HG02884 (cell line): ENCODE measurements around the gene C2orf15.
A peak's percentile ranks its signal among the peaks of the same experiment; 100 is the strongest.
"Not testable (repeated sequence)": the region's sequence is repeated elsewhere in the genome, so short reads cannot be mapped to it uniquely, and the experiment has no call there.

Source experiments
- ATAC-seq: cut with Tn5 transposase; IDR thresholded peaks from one replicate; pipeline ENCODE4 v1.9.1; 2021; ENCODE audit warnings: mild to moderate bottlenecking, moderate library complexity; ENCODE audit not compliant: unreplicated experiment

Gene C2orf15

DNA sequence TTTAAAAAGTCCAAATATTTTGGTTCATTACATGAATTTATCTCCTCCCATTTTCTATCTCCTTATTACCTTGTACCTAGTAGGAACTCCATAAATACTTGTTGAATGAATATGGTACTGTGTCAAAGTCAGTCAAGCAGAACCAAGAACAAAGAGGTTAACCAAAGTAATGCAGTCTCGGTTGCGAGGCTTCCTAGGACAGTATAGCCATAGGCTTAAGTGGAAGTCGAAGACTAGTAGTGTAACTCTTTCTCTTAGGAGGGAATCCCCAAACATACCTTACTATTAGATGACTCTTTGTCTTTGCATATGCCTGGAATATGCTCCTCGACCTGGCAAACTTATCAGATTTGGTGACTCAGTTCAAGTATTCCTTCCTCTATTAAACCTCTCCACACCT, 18.1 kb downstream of the C2orf15 start:
- no peak for ATAC-seq

DNA sequence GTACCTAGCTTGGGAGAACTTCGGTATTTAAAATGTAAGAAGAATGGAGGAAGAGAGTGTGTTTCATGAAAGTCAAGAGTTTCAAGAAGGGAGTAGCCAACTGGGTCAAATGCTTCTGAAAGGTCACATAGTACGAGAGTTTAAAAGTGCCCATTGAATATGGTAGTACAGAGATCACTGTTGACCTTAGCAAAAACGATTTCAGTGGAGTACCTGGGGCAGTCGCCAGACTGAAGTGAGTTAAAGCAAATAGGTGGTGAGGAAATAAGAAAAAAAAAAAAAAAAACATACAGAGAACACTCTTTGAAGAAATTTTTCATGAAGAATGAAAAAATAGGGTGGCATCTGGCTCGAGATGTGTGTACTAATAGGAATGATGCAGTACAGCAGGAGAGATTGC, 24.7 kb downstream of the C2orf15 start:
- no peak for ATAC-seq

DNA sequence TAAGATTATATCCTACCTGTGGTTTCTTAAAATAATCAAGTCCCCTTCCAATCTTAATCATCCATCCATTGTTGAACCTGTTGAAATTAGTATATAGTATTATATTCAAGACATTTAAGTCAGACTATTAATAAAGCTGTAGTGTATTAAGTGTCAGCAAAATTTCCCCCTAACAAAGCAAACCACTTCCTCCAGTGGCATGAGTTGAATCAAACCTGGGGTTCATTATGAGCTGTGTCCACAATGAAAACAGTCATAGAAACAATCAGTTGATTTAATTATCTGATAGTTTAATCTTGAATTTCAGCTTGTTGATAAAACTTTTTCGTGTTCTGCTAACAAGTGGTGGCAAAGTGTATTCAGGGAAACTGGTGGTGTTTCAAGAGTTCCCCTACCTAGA, 28.0 kb downstream of the C2orf15 start:
- no peak for ATAC-seq

DNA sequence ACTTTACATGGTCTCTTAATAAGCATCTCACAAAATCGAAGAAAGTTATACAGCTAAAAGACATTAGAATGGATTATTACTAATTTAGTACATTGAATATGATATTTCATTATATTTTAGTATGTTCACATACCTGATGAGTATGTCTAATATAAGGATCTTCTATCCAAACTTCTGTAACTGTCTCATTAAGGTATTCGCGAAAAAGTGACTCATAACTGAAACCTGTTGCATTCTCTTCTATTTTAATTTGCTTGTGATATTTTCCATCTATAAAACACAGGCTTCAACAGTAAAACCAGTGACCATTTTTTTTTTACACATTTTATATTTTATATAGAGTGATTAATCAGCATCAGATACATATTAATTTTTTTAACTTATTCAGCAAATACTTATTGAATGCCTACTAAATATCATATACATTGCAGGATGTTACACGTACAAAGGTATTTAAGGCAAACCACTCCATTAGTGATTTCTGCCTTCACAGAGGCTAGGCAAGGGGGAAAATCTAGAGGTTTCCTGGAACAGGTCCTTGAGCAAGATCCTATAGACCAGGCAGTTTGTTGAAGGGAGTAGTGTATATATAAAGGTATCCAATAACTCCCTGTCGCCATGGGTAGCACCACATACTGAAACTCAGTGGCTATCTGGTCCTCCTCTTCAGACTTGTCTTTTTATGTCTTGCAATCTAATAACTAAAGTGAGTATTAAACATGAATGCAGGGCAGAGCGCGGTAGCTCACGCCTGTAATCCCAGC, 30.1 kb downstream of the C2orf15 start:
- ATAC-seq = no peak

DNA sequence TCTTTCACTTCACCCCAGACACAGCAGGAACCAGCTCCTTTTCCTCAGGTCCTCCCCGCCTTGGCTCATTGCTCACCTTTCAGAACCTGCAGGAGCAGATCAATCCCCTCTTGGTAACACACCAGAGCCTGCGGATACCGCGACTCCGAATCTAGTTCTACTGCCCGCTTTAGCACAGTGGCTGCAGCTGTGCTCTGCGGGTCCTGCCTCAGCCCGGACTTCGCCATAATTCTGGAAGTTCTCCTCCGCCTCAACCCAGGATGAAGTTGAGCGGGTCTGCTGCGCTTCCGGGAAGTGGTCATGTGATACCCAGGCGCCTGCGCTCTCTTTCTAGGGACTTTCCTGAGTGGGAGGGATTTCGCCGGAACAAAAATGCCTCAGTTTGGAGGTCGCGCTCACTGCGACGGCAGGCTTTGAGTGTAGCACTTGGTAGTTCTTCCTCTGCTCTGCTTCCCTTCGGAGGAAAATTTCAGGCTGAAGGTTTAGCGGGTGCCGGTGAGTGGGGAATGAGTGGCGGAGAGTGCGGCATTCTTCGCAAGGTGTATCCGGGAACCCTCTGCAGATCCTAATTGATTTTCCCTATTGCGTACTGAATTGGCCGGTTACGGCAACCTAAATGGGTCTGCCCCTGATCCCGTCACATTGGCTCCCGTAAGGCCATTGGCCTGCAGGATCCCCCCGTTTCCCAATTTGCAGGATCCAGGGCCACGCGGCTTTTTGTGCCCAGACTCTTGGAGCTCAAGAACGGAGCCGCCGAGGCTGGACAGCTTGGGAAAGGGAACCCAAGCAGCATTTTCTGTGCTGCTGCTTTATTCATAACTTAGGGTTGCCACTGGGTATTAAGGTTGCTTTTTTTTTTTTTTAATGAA, 39.5 kb downstream of the C2orf15 start, which contains the start of the genes MITD1 and MRPL30:
Gene MITD1 (minus strand): TSS at position 304 of the 869 bp plus-strand sequence. CDS start 77 bp downstream, at position 227.
Gene MRPL30 (plus strand): TSS at position 430 of the 869 bp plus-strand sequence. CDS start 5,020 bp downstream, outside the sequence.
- ATAC-seq = peak; percentile 87

DNA sequence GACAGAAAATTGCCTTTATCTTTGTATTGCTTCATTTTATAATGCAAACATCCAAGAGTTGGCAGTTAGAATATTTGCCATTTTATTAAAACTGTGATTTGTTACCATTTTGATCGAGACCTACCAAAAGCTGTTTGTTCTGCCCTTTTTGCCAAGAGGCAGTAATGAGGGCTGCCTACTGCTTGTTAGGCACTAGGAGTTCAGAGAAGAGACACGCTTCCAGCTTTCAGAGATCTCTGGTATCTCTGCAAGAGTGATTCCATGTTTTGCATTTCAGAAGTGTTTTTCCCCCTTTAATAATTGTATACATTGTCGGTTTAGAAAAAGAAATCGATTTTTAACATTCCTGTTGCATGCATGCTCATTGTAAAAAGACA, 40.1 kb downstream of the C2orf15 start:
- no peak for ATAC-seq

DNA sequence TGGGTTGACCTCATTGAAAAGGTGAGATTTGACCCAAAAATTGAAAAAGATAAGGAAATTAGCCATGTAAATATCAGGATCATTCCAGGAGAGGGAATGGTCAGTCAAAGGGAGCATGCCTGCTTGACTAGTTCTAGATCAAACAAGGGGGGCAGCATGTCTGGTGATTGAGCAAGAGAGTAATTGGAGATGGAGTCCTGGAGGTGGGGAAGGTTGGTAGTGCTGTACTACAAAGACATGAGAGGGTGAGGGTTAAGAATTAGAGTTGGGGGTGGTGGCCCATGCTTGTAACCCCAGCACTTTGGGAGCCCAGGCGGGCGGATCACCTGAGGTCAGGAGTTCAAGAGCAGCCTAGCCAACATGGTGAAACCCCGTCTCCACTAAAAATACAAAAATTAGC, 41.5 kb downstream of the C2orf15 start:
- no peak for ATAC-seq

DNA sequence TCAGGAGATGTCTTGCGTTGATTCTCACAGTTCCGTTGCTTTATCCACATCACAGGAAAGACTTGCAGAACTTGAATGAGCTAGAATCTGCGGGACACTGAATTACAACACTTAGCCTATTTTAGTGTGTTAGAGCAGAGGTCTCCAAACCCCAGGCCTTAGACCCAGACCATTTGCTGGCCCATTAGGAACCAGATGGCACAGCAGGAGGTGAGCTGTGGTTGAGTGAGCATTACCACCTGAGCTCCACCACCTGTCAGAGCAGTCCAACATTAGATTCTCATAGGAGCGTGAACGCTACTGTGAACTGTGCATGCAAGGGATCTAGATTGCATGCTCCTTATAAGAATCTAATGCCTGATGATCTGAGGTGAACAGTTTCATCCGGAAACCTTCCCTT, 43.3 kb downstream of the C2orf15 start:
- no peak for ATAC-seq

DNA sequence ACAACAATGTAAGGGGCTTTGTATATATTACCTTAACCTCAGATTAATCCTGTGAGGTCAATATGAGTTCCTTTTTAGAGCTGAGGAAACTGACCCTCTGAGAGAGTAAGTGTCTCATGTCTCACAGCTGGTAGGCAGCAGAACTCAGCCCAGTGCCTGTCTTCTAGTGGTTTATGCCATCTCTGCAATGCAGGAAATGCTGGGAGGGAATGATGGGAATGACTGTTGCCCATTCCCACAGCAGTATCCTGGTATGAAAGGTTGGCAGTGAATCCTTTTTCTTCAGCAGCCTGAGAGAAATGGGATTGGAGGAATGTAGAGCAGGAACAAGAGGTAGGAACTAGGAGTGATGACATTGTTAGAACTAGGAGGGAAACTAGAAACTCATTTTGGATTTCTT, 45.5 kb downstream of the C2orf15 start:
- ATAC-seq = no peak

DNA sequence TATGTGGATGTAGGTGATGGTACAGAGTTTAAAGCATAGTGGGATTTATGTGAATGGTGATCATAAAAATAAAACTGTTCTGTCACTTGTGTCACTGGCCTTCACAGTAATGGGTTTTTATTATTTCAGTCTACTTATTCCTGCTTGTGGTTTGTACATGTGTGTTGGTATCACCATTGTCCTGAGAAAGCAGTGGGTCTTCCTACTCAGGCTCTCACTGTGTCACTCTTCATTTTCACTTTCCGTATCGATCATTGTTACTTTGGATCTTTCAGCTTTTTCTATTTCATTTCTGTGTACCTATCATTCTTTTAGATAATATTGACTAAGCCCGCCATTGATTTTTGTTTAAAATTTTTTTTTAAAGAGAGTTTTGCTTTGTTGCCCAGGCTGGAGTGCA, 46.9 kb downstream of the C2orf15 start:
- no peak for ATAC-seq

DNA sequence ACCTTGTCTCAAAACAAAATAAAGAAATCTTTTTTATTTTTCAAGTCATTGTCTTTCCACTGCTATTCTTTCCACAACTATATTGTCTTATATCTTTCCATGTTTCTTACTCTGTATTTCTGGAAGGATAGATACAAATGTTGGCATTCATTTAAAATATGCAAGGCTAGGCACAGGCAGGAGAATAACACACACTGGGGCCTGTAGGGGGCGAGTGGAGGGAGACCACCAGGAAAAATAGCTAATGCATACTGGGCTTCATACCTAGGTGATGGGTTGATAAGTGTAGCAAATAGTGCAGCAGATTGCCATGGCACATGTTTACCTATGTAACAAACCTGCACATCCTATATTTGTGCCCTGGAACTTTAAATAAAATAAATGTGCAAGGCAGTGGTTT, 49.0 kb downstream of the C2orf15 start:
- ATAC-seq = no peak

DNA sequence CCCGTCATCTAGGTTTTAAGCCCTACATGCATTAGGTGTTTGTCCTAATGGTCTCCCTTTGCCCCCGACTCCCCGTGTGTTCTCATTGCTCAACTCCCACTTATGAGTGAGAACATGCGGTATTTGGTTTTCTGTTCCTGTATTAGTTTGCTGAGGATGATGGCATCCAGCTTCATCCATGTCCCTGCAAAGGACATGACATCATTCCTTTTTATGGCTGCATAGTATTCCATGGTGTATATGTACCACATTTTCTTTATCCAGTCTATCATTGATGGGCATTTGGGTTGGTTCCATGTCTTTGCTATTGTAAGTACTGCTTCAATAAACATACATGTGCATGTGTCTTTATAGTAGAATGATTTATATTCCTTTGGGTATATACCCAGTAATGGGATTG, 50.9 kb downstream of the C2orf15 start:
- not testable (repeated sequence) for ATAC-seq

DNA sequence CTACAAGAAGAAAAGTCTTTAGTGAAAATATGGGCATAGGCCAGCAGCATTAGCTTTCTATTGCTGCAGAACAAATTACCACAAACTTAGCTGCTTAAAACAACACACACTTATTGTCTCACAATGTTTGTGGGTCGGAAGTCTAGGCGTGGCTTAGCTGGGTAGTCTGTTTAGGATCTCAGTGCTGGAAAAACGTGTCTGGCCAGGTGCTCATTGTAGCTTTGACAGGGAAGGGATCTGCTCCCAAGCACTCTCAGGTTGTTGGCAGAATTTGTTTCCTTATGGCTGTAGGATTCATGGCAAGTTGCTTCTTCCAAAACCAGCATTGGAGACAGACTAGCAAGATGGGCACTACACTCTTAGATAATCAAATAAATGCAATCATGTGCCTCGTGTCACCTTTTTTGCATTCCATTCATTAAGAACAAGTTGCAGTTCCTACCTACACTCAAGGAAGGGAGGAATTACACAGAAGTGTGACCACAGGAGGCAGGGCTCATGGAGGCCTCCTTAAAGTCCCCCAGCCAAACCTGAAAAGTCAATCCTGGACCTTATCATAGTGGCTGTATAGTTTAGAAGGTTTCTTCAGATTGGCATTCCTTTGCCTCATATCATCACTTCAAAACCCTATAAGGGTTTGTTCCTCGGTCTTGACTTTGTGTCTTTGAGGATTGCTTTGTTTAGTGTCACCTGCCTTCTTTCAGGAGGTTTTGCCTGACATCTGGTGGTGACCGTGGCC, 56.8 kb downstream of the C2orf15 start:
- ATAC-seq = no peak

DNA sequence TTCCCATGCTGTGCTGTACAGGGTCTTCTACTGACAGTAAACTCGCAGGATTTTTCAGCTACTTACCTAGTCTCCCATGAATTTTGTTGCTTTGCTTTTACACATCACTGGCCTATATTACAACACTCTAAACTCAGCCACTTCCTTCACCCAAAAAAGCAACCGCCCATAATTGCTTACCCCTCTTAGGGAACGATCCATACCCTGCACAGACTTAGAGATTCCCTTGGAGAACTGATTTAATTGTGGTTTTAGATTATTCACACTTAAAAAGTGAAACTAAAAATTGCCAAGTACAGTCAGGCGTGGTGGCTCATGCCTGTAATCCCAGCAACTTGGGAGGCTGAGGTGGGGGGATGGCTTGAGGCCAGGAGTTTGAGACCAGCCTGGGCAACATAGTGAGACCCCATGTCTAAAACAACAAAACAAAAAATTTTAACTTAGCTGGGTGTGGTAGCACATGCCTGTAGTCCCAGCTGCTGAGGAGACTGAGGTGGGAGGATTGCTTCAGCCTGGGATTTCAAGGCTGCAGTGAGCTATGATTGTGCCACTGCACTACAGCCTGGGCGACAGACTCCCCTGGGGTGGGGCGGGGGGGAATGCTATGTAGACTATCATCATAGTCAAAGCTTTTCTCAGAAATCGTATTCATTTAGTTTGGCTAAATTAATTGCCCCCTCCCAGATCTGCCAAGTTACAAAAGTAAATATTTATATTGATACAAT, 58.7 kb downstream of the C2orf15 start:
- no peak for ATAC-seq
